Uterus (tissue), 4 donors: Measurements from ENCODE around the gene TBC1D10A. TPM values are rescaled to one million over a fixed set of nuclear protein-coding genes. Genes with fewer than 3 reads are reported as not detected.
A peak's percentile ranks its signal among the peaks of the same experiment; 100 is the strongest.

ENCODE experiments used
- DNase-seq, 2 donors: peaks; one replicate each; pipeline ENCODE4 v3.0.0-alpha.2; 2019 to 2020
- H3K27ac ChIP-seq, 2 donors: fragments of 200-600 bp; sonication (generic); 1 replicate in 1 of 2; 2 replicates in 1 of 2; pipeline ENCODE4 v1.5.1; 2016 to 2018
- H3K27me3 ChIP-seq, 2 donors: fragments of 200-600 bp; sonication (generic); one replicate each; pipeline ENCODE4 v1.5.1; 2018 to 2019; ENCODE audit warnings: control low read depth in 1 of 2
- H3K36me3 ChIP-seq, 2 donors: fragments of 200-600 bp; sonication (generic); one replicate each; pipeline ENCODE4 v1.5.1; 2019; ENCODE audit warnings: control low read depth in 1 of 2
- H3K4me1 ChIP-seq, 2 donors: fragments of 200-600 bp; sonication (generic); one replicate each; pipeline ENCODE4 v1.5.1; 2018 to 2019; ENCODE audit warnings: control low read depth in 1 of 2
- H3K4me3 ChIP-seq, 2 donors: fragments of 200-600 bp; sonication (generic); 1 replicate in 1 of 2; 2 replicates in 1 of 2; pipeline ENCODE4 v1.5.1; 2018 to 2019; ENCODE audit warnings: mild to moderate bottlenecking in 1 of 2
- H3K9me3 ChIP-seq, 2 donors: fragments of 200-600 bp; sonication (generic); one replicate each; pipeline ENCODE4 v1.5.1; 2019; ENCODE audit warnings: control low read depth in 1 of 2
- CTCF ChIP-seq, 4 experiments: fragments of 200-600 bp in 2 of 4; fragments of 450-650 bp in 2 of 4; sonication (generic) in 2 of 4; IDR thresholded peaks; one replicate each; pipeline ENCODE4 v1.5.1; 2016 to 2019; ENCODE audit warnings: antibody characterized with exemption in 4 of 4, mild to moderate bottlenecking in 2 of 4, moderate library complexity in 1 of 4
- POLR2A ChIP-seq, 2 donors: fragments of 450-650 bp; IDR thresholded peaks; one replicate each; pipeline ENCODE4 v1.6.1; 2016; ENCODE audit warnings: antibody characterized with exemption in 2 of 2, mild to moderate bottlenecking in 1 of 2, moderate library complexity in 1 of 2
- intact Hi-C: fragments of 100-400 bp; cut with DNase I; formaldehyde crosslinking; loops from one replicate; pipeline ENCODE4 v1.15.1; 2023; ENCODE audit warnings: low total_unique reads
- total RNA-seq, 4 donors: library from RNA; depleted of rRNA in 3 of 4; stranded (reverse); fragments of >200 nt in 3 of 4; gene quantifications; one replicate each; pipeline versions ENCODE4 v1.1.0 to v1.2.4, GENCODE V29; 2014 to 2023
- donor health status: DM: yes; HTN: yes; CAD: no.

TBC1D10A gene
- total RNA-seq, 4 donors from 2014 or later: 2.8 to 33.6 (median 10.0) TPM

GRCh38 chr22:30265823-30266444 is 60.8 kb downstream of the TBC1D10A start:
- TF ChIP-seq CTCF (IDR thresholded peaks at IDR 0.05) (no peak), POLR2A (IDR thresholded peaks at IDR 0.05) (no peak)
- peaks cover 0 to 5% of the 10 kb centered on the region in 2 donors for H3K4me1 ChIP-seq
- no peaks in the 10 kb centered on the region for H3K36me3 ChIP-seq
- DNase-seq: no peak
- no peak overlapping the region for H3K27ac ChIP-seq
- no peaks in the 10 kb centered on the region for H3K9me3 ChIP-seq
- H3K27me3 ChIP-seq: no peaks in the 10 kb centered on the region
- H3K4me3 ChIP-seq: no peak overlapping the region
- intact Hi-C loops: no loop called here

- no peak overlapping the region for H3K4me3 ChIP-seq
- peaks cover 0 to 5% of the 10 kb centered on the region in 2 donors for H3K4me1 ChIP-seq
- no peaks in the 10 kb centered on the region for H3K36me3 ChIP-seq
- TF ChIP-seq POLR2A (IDR thresholded peaks at IDR 0.05) (no peak), CTCF (IDR thresholded peaks at IDR 0.05) (no peak)
- no peaks in the 10 kb centered on the region for H3K27me3 ChIP-seq
- no peaks in the 10 kb centered on the region for H3K9me3 ChIP-seq
- intact Hi-C loops: no loop called here
- no peak overlapping the region for H3K27ac ChIP-seq
- DNase-seq: no peak
Measured at GRCh38 chr22:30265131-30265720, 61.5 kb downstream of the TBC1D10A start.

- intact Hi-C loops: loop anchor here (5.0 kb wide), 1 partner anchor 123 kb away; the partner anchor contains the start of gene RNF215
- no peak for TF ChIP-seq CTCF (IDR thresholded peaks at IDR 0.05)
- TF ChIP-seq POLR2A (IDR thresholded peaks at IDR 0.05): no peak
- Histone ChIP-seq H3K4me3 (no peak overlapping the region), H3K27ac (no peak overlapping the region), H3K36me3 (no peaks in the 10 kb centered on the region), H3K27me3 (no peaks in the 10 kb centered on the region), H3K4me1 (peaks cover 0 to 5% of the 10 kb centered on the region in 2 donors), H3K9me3 (no peaks in the 10 kb centered on the region)
- no peak for DNase-seq
Measured at GRCh38 chr22:30263883-30264282, 62.9 kb downstream of the TBC1D10A start.

- TF ChIP-seq CTCF (IDR thresholded peaks at IDR 0.05) (peak; percentile 94 to 98 (median 94)), POLR2A (IDR thresholded peaks at IDR 0.05) (no peak)
- no peaks in the 10 kb centered on the region for H3K36me3 ChIP-seq
- no peaks in the 10 kb centered on the region for H3K27me3 ChIP-seq
- no peak overlapping the region for H3K4me3 ChIP-seq
- DNase-seq: peak; percentile 74 to 78
- no peak overlapping the region for H3K27ac ChIP-seq
- intact Hi-C loops: loop anchor here (5.0 kb wide), 1 partner anchor 124 kb away; the partner anchor contains the start of gene RNF215
- H3K9me3 ChIP-seq: no peaks in the 10 kb centered on the region
- peaks cover 0 to 5% of the 10 kb centered on the region in 2 donors for H3K4me1 ChIP-seq
Measured at GRCh38 chr22:30262917-30263741, 63.6 kb downstream of the TBC1D10A start.
